Measurements from ENCODE around the gene PRLR.

The PRLR gene

DNA sequence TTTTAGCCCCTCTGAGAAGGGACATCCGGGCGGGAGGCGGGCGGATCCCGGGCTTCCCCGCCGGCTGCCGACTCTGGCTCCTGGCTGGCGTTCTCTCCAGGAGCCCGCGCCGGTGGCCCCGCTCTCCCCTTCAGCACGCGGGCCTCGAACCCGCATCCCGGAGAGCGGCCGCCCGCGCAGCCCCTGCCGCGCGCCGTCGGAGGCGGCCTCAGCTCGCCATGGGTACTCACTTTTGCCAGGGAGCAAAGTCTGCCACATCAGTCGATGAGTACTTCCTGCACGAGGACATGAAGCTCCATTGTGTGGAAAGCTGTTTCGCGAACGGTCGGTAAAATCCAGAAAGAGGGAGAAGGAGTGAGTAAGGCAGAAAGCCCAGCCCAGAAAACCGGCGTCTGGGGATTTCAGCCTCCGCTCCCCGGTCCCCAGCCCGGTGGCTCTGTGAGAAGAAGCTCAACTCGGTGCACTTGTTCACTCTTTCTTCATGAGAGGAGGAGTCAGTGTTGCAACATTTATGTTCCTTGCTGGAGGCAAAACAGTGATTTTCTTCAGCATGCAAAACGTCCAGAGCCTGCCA, at the start of gene PRLR:
PRLR (minus strand) TSS at position 450 of the 574 bp plus-strand sequence. CDS start 140,867 bp downstream, outside the sequence.
- peak within 1 kb of the TSS in 1 of 11 experiments; percentile 6; a peak in 1 of 22 replicates for H3K4me2 ChIP-seq
- 0 out of 22 replicates have a peak, but pooled peaks cover 0 to 8% (median 0%) of the 10 kb centered on the region in 11 experiments for H4K20me1 ChIP-seq
- no peak within 1 kb of the TSS for H3K27ac ChIP-seq
- H3K9me3 ChIP-seq (replicated peaks in 1 of 11), result peaks cover 0 to 10% (median 5%) of the 10 kb centered on the region in 11 experiments; a peak in 10 of 22 replicates
- H3K4me3 ChIP-seq, result peak within 1 kb of the TSS in 1 of 10 experiments; percentile 14; a peak in 1 of 20 replicates
- 0 out of 20 replicates have a peak, but pooled peaks cover 0 to 4% (median 0%) of the 10 kb centered on the region in 10 experiments for H3K4me1 ChIP-seq
- H3K36me3 ChIP-seq, result no peaks in the 10 kb centered on the region
- 0 out of 22 replicates have a peak, but pooled peaks of 1 of the 11 experiments have one; percentile 10 for TF ChIP-seq Cebpa-rat (IDR thresholded peaks at IDR 0.05)
- no peak within 1 kb of the TSS for H3K9ac ChIP-seq
- H3K27me3 ChIP-seq, result peaks cover 29 to 44% (median 36%) of the 10 kb centered on the region in 11 experiments

DNA sequence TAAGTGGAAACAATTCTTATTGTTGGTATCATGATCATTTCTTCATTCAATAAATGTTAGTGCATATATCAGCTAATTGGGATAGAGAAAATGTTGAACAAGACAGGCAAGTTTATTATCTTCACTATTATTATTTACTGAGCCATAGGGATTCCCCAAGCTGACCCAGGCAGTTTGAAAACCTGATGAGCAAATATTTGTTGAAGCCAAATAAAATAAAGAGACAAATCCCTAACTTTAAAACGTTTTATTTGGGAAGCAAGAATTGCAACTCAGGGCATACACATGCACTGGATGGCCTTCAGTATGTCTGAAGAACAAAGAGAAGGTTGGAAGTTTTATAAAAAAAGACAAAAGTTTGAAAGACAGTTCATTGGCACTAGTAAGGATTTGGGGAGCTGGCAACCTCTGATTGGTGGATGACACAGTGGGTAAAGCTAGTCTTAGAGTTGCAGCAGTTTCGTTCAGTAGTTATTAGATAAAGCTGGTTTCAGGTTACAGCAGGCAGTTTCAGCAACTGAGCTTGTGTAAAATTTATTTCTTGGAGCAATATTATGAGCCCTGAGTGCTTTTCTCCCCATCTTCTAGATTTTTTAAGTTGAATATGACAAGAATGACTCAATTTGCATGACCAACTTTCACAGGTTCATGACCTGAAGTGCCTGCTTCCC, 44.7 kb upstream of the PRLR start:
- Histone ChIP-seq H3K9ac (no peak overlapping the region), H3K36me3 (no peaks in the 10 kb centered on the region), H3K27ac (no peak overlapping the region), H4K20me1 (no peaks in the 10 kb centered on the region), H3K4me2 (no peak overlapping the region), H3K27me3 (no peaks in the 10 kb centered on the region), H3K4me3 (no peak overlapping the region), H3K9me3 (replicated peaks in 1 of 11) (peaks cover 0 to 26% (median 10%) of the 10 kb centered on the region in 11 experiments; a peak in 12 of 22 replicates), H3K4me1 (no peaks in the 10 kb centered on the region)
- TF ChIP-seq Cebpa-rat (IDR thresholded peaks at IDR 0.05), result no peak

DNA sequence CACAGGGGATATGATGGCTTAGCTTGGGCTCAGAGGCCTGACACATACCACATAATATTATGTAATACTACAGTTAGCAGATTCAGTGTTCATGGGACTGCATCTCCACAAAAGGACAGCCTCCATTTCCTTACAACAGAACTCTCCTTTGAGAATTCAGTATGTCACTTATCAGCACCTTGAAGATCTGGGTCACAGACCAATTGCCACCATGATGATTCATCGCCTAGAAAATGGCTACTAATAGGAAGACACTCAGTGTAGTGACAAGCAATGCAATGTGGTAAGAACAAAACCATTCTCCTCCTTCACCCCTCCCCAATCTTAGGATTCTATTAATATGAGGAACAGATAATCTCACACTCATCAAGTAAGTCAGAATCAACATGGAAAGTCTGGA, 38.7 kb upstream of the PRLR start:
- Histone ChIP-seq H3K9me3 (replicated peaks in 1 of 11) (no peaks in the 10 kb centered on the region), H3K4me1 (no peaks in the 10 kb centered on the region), H3K4me2 (no peak overlapping the region), H3K36me3 (no peaks in the 10 kb centered on the region), H3K4me3 (no peak overlapping the region), H4K20me1 (no peaks in the 10 kb centered on the region), H3K27ac (no peak overlapping the region), H3K27me3 (no peaks in the 10 kb centered on the region), H3K9ac (no peak overlapping the region)
- TF ChIP-seq Cebpa-rat (IDR thresholded peaks at IDR 0.05), result no peak

GRCh38 chr5:35266276-35266675, 36.0 kb upstream of the PRLR start:
- Histone ChIP-seq H4K20me1 (no peaks in the 10 kb centered on the region), H3K9ac (no peak overlapping the region), H3K27me3 (no peaks in the 10 kb centered on the region), H3K4me1 (no peaks in the 10 kb centered on the region), H3K4me3 (no peak overlapping the region), H3K9me3 (replicated peaks in 1 of 11) (peaks cover 0 to 8% (median 5%) of the 10 kb centered on the region in 11 experiments; a peak in 5 of 22 replicates), H3K27ac (no peak overlapping the region), H3K4me2 (no peak overlapping the region), H3K36me3 (no peaks in the 10 kb centered on the region)
- TF ChIP-seq Cebpa-rat (IDR thresholded peaks at IDR 0.05), result no peak

DNA sequence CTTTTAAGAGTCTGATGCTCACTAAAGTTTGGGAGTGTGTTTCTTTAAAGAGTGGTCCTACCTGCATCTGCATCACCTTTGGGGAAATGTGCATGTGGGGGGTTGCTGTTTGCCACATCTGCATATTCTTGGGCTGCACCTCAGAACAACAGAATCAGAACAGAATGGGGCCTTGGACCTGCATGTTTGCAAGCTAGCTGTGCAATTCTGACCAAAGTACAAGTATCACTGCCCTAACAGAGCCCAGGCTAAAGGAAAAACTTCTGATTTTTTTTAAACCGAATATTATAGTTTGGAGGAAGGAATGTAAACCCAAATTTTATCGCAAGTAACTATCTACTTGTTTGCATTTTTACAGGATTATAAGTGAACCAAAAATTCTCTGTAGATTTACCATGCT, 34.2 kb upstream of the PRLR start:
- H3K9ac ChIP-seq, result no peak overlapping the region
- peaks cover 0 to 13% (median 8%) of the 10 kb centered on the region in 11 experiments; a peak in 5 of 22 replicates for H3K9me3 ChIP-seq (replicated peaks in 1 of 11)
- no peak overlapping the region for H3K4me2 ChIP-seq
- H3K36me3 ChIP-seq, result no peaks in the 10 kb centered on the region
- no peak overlapping the region for H3K27ac ChIP-seq
- no peak overlapping the region for H3K4me3 ChIP-seq
- no peak for TF ChIP-seq Cebpa-rat (IDR thresholded peaks at IDR 0.05)
- no peaks in the 10 kb centered on the region for H4K20me1 ChIP-seq
- H3K27me3 ChIP-seq, result no peaks in the 10 kb centered on the region
- no peaks in the 10 kb centered on the region for H3K4me1 ChIP-seq

DNA sequence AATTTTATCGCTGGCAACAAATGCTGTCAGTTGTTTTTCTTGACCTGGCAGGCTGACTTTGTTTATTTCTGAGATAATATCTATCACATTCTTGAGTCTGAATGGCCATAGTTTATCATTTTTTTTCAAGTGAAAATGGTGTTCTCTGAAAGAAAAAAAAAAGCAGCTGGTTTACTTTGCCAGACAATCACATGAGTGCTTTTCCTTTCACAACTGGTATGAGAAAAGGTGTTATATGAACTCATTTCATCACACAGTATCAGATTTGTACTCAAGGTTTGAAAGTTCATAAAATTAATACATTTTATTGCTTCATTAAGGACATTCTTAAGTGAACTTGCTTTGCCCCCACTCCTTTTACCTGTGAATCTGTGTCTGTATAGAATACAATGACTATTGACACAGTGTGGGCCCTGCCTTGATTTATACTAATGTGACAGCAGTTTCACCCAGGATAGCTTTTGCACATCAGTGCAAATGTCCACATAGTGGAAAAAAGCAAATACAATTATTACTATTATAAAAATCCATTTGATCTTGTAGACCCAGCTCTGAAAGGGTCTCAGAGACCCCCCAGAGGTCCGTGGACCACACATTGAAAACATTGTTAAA, 33.1 kb upstream of the PRLR start:
- H3K4me1 ChIP-seq, result no peaks in the 10 kb centered on the region
- no peak overlapping the region for H3K4me2 ChIP-seq
- H3K27ac ChIP-seq, result no peak overlapping the region
- no peaks in the 10 kb centered on the region for H4K20me1 ChIP-seq
- no peaks in the 10 kb centered on the region for H3K36me3 ChIP-seq
- TF ChIP-seq Cebpa-rat (IDR thresholded peaks at IDR 0.05), result no peak
- peaks cover 0 to 13% (median 8%) of the 10 kb centered on the region in 11 experiments; a peak in 5 of 22 replicates for H3K9me3 ChIP-seq (replicated peaks in 1 of 11)
- H3K9ac ChIP-seq, result no peak overlapping the region
- no peak overlapping the region for H3K4me3 ChIP-seq
- H3K27me3 ChIP-seq, result no peaks in the 10 kb centered on the region

GRCh38 chr5:35253582-35253981, 23.3 kb upstream of the PRLR start:
- Histone ChIP-seq H3K4me2 (no peak overlapping the region), H3K4me1 (peaks cover 0 to 7% (median 0%) of the 10 kb centered on the region in 10 experiments; a peak in 3 of 20 replicates), H3K27ac (no peak overlapping the region), H3K27me3 (no peaks in the 10 kb centered on the region), H3K9me3 (replicated peaks in 1 of 11) (peaks cover 24 to 35% (median 29%) of the 10 kb centered on the region in 11 experiments), H3K36me3 (no peaks in the 10 kb centered on the region), H4K20me1 (no peaks in the 10 kb centered on the region), H3K4me3 (no peak overlapping the region), H3K9ac (no peak overlapping the region)
- TF ChIP-seq Cebpa-rat (IDR thresholded peaks at IDR 0.05), result no peak

- Histone ChIP-seq H3K4me3 (no peak overlapping the region), H3K27me3 (no peaks in the 10 kb centered on the region), H3K9me3 (replicated peaks in 1 of 11) (peaks cover 24 to 37% (median 29%) of the 10 kb centered on the region in 11 experiments), H3K36me3 (no peaks in the 10 kb centered on the region), H4K20me1 (no peaks in the 10 kb centered on the region), H3K27ac (no peak overlapping the region), H3K4me2 (no peak overlapping the region), H3K9ac (no peak overlapping the region), H3K4me1 (peaks cover 0 to 7% (median 0%) of the 10 kb centered on the region in 10 experiments; a peak in 3 of 20 replicates)
- 0 out of 22 replicates have a peak, but pooled peaks of 1 of the 11 experiments have one; percentile 30 for TF ChIP-seq Cebpa-rat (IDR thresholded peaks at IDR 0.05)
Measured at GRCh38 chr5:35252963-35253362, 22.7 kb upstream of the PRLR start.

All from BLaER1 treated with 17β-estradiol and CSF1 and Interleukin-3, amounts not matched to agents 10 nM and 100 nM (cell line).